Stimulated activated naive CD8-positive, alpha-beta T cell treated with anti-CD3 and anti-CD28 coated beads, Interleukin-15, amount 100 ng/mL, for 72 hours (primary cell): Measurements from ENCODE around the gene PSG1.
"Not testable (repeated sequence)": the region's sequence is repeated elsewhere in the genome, so short reads cannot be mapped to it uniquely, and the experiment has no call there.

Experiments
- ATAC-seq: fragments of 150-1000 bp; cut with Tn5 transposase; 2 replicates; pipeline ENCODE4 v1.10.0; 2021; ENCODE audit warnings: mild to moderate bottlenecking, moderate library complexity
- DNase-seq, 2 donors: peaks; one replicate each; pipeline ENCODE4 v3.0.0; 2021 to 2022
- H3K27ac Mint-ChIP-seq, 2 donors: one replicate each; pipeline ENCODE4 v1.8.0; 2022; ENCODE audit warnings: mild to moderate bottlenecking in 2 of 2, mixed read lengths in 2 of 2, moderate library complexity in 2 of 2
- H3K27me3 Mint-ChIP-seq: one replicate; pipeline ENCODE4 v1.8.0; 2022; ENCODE audit warnings: mixed read lengths
- H3K4me1 Mint-ChIP-seq: one replicate; pipeline ENCODE4 v1.8.0; 2022; ENCODE audit warnings: mild to moderate bottlenecking, mixed read lengths
- H3K4me3 Mint-ChIP-seq, 2 donors: one replicate each; pipeline ENCODE4 v1.8.0; 2022; ENCODE audit warnings: mild to moderate bottlenecking in 2 of 2, mixed read lengths in 2 of 2, moderate library complexity in 1 of 2
- H3K9me3 Mint-ChIP-seq, 2 donors: one replicate each; pipeline ENCODE4 v1.8.0; 2022; ENCODE audit warnings: mixed read lengths in 2 of 2

PSG1 gene

GRCh38 chr19:42899110-42899509 is 19.6 kb upstream of the PSG1 start:
- not testable (repeated sequence) for DNase-seq, H3K27ac Mint-ChIP-seq, H3K4me1 Mint-ChIP-seq, ATAC-seq, H3K9me3 Mint-ChIP-seq, H3K4me3 Mint-ChIP-seq
- H3K27me3 Mint-ChIP-seq: peaks cover 52% of the 10 kb centered on the region

- Mint-ChIP-seq H3K27me3 (peaks cover 52% of the 10 kb centered on the region), H3K27ac (peak overlapping the region in 1 of 2 donors; percentile 15)
- DNase-seq, H3K4me3 Mint-ChIP-seq, H3K9me3 Mint-ChIP-seq, ATAC-seq, H3K4me1 Mint-ChIP-seq: not testable (repeated sequence)
Measured at GRCh38 chr19:42898656-42899055, 19.1 kb upstream of the PSG1 start.

GRCh38 chr19:42897729-42898128 is 18.2 kb upstream of the PSG1 start:
- DNase-seq, H3K4me1 Mint-ChIP-seq, H3K9me3 Mint-ChIP-seq, H3K27ac Mint-ChIP-seq, ATAC-seq, H3K4me3 Mint-ChIP-seq: not testable (repeated sequence)
- peaks cover 49% of the 10 kb centered on the region for H3K27me3 Mint-ChIP-seq

- peaks cover 18% of the 10 kb centered on the region for H3K27me3 Mint-ChIP-seq
- not testable (repeated sequence) for H3K4me3 Mint-ChIP-seq, H3K9me3 Mint-ChIP-seq, H3K27ac Mint-ChIP-seq, H3K4me1 Mint-ChIP-seq, ATAC-seq, DNase-seq
Measured at GRCh38 chr19:42890446-42890845, 10.9 kb upstream of the PSG1 start.

GRCh38 chr19:42887876-42888445 is 8.4 kb upstream of the PSG1 start:
- not testable (repeated sequence) for DNase-seq, ATAC-seq, H3K4me3 Mint-ChIP-seq, H3K4me1 Mint-ChIP-seq, H3K9me3 Mint-ChIP-seq
- H3K27ac Mint-ChIP-seq: peak overlapping the region in 1 of 2 donors; percentile 7
- peaks cover 38% of the 10 kb centered on the region for H3K27me3 Mint-ChIP-seq

- not testable (repeated sequence) for ATAC-seq, H3K4me3 Mint-ChIP-seq, H3K9me3 Mint-ChIP-seq, DNase-seq, H3K4me1 Mint-ChIP-seq
- Mint-ChIP-seq H3K27ac (peak overlapping the region in 1 of 2 donors; percentile 39), H3K27me3 (peaks cover 51% of the 10 kb centered on the region)
Measured at GRCh38 chr19:42882730-42883129, 3.2 kb upstream of the PSG1 start.

- H3K27ac Mint-ChIP-seq, H3K4me3 Mint-ChIP-seq, H3K9me3 Mint-ChIP-seq, H3K4me1 Mint-ChIP-seq, ATAC-seq, DNase-seq: not testable (repeated sequence)
- H3K27me3 Mint-ChIP-seq: peaks cover 51% of the 10 kb centered on the region
Measured at GRCh38 chr19:42882010-42882409, 2.5 kb upstream of the PSG1 start.

- ATAC-seq, H3K4me3 Mint-ChIP-seq, H3K9me3 Mint-ChIP-seq, DNase-seq, H3K27ac Mint-ChIP-seq, H3K4me1 Mint-ChIP-seq: not testable (repeated sequence)
- H3K27me3 Mint-ChIP-seq: peaks cover 49% of the 10 kb centered on the region
Measured at GRCh38 chr19:42881279-42881678, 1.8 kb upstream of the PSG1 start.

- H3K9me3 Mint-ChIP-seq, DNase-seq, H3K4me1 Mint-ChIP-seq, ATAC-seq, H3K4me3 Mint-ChIP-seq: not testable (repeated sequence)
- peaks cover 43% of the 10 kb centered on the region for H3K27me3 Mint-ChIP-seq
- peak overlapping the region in 1 of 2 donors; percentile 64 for H3K27ac Mint-ChIP-seq
Measured at GRCh38 chr19:42880621-42881020, 1.1 kb upstream of the PSG1 start.

- not testable (repeated sequence) for H3K27ac Mint-ChIP-seq, DNase-seq, H3K4me1 Mint-ChIP-seq, ATAC-seq, H3K9me3 Mint-ChIP-seq, H3K4me3 Mint-ChIP-seq
- peaks cover 21% of the 10 kb centered on the region for H3K27me3 Mint-ChIP-seq
Measured at GRCh38 chr19:42876596-42876995, 2.9 kb downstream of the PSG1 start.

GRCh38 chr19:42875881-42876280 is 3.6 kb downstream of the PSG1 start:
- H3K27ac Mint-ChIP-seq: peak overlapping the region in 1 of 2 donors; percentile 81
- not testable (repeated sequence) for DNase-seq, H3K4me3 Mint-ChIP-seq, H3K9me3 Mint-ChIP-seq, H3K4me1 Mint-ChIP-seq, ATAC-seq
- H3K27me3 Mint-ChIP-seq: peaks cover 16% of the 10 kb centered on the region

- DNase-seq, H3K9me3 Mint-ChIP-seq, H3K27me3 Mint-ChIP-seq, H3K4me3 Mint-ChIP-seq, H3K4me1 Mint-ChIP-seq, H3K27ac Mint-ChIP-seq, ATAC-seq: not testable (repeated sequence)
Measured at GRCh38 chr19:42874901-42875813, 4.4 kb downstream of the PSG1 start.

GRCh38 chr19:42874136-42874535 is 5.4 kb downstream of the PSG1 start:
- ATAC-seq: not testable (repeated sequence)

GRCh38 chr19:42872608-42873007 is 6.9 kb downstream of the PSG1 start:
- no peak for DNase-seq
- Mint-ChIP-seq H3K27ac (no peak overlapping the region), H3K27me3 (peaks cover 16% of the 10 kb centered on the region), H3K4me3 (no peak overlapping the region), H3K4me1 (no peaks in the 10 kb centered on the region), H3K9me3 (no peaks in the 10 kb centered on the region)
- ATAC-seq: no peak

More at GRCh38 chr19:42874136-42874535, 5.4 kb downstream of the PSG1 start:
- H3K4me1 Mint-ChIP-seq, DNase-seq, H3K27ac Mint-ChIP-seq, H3K4me3 Mint-ChIP-seq, H3K9me3 Mint-ChIP-seq: not testable (repeated sequence)
- peaks cover 11% of the 10 kb centered on the region for H3K27me3 Mint-ChIP-seq

- Mint-ChIP-seq H3K27me3 (peaks cover 9% of the 10 kb centered on the region), H3K4me1 (no peaks in the 10 kb centered on the region), H3K27ac (no peak overlapping the region), H3K4me3 (no peak overlapping the region), H3K9me3 (no peaks in the 10 kb centered on the region)
- DNase-seq (no peak), ATAC-seq (no peak)
Measured at GRCh38 chr19:42857544-42857867, 22.0 kb downstream of the PSG1 start.

- peak; percentile 24 to 33 for DNase-seq
- H3K27me3 Mint-ChIP-seq, H3K9me3 Mint-ChIP-seq, H3K4me1 Mint-ChIP-seq, ATAC-seq, H3K4me3 Mint-ChIP-seq: not testable (repeated sequence)
- peak overlapping the region in 1 of 2 donors; percentile 55 for H3K27ac Mint-ChIP-seq
Measured at GRCh38 chr19:42856866-42857543, 22.5 kb downstream of the PSG1 start.
